Ishikawa (cell line): ENCODE results near the gene C16orf86.

Source experiments
- CEBPB ChIP-seq: IDR thresholded peaks from 2 replicates; pipeline ENCODE4 v1.6.1; 2012
- EGR1 ChIP-seq: IDR thresholded peaks from 2 replicates; pipeline ENCODE4 v1.6.1; 2012
- EP300 ChIP-seq: IDR thresholded peaks from 2 replicates; pipeline ENCODE4 v1.6.1; 2012; ENCODE audit warnings: borderline replicate concordance
- FOXM1 ChIP-seq: IDR thresholded peaks from 2 replicates; pipeline ENCODE4 v1.6.1; 2012; ENCODE audit warnings: low read depth, borderline replicate concordance
- MAX ChIP-seq: IDR thresholded peaks from 2 replicates; pipeline ENCODE4 v1.6.1; 2012
- RAD21 ChIP-seq: IDR thresholded peaks from 2 replicates; pipeline ENCODE4 v1.6.1; 2012; ENCODE audit warnings: low read depth
- REST ChIP-seq: IDR thresholded peaks from 2 replicates; pipeline ENCODE4 v1.6.1; 2012; ENCODE audit warnings: low read depth, mild to moderate bottlenecking
- TAF1 ChIP-seq: IDR thresholded peaks from 2 replicates; pipeline ENCODE4 v1.6.1; 2012; ENCODE audit warnings: low read depth, mild to moderate bottlenecking
- TCF12 ChIP-seq: IDR thresholded peaks from 2 replicates; pipeline ENCODE4 v1.6.1; 2012; ENCODE audit warnings: low read depth
- TEAD4 ChIP-seq: IDR thresholded peaks from 2 replicates; pipeline ENCODE4 v1.6.1; 2012
- USF1 ChIP-seq: IDR thresholded peaks from 2 replicates; pipeline ENCODE4 v1.6.1; 2012
- ZBTB7A ChIP-seq: IDR thresholded peaks from 2 replicates; pipeline ENCODE4 v1.6.1; 2012; ENCODE audit warnings: low read depth

GRCh38 chr16:67674851-67675578, 8.4 kb downstream of the C16orf86 start:
- no peak for TF ChIP-seq TCF12
- TF ChIP-seq FOXM1 = no peak
- TF ChIP-seq EP300 = no peak
- TF ChIP-seq REST = no peak
- TF ChIP-seq EGR1 = no peak
- no peak for TF ChIP-seq RAD21
- TF ChIP-seq USF1 = no peak
- no peak for TF ChIP-seq MAX
- TF ChIP-seq CEBPB = no peak
- no peak for TF ChIP-seq TEAD4
- TF ChIP-seq ZBTB7A = no peak
- TF ChIP-seq TAF1 = no peak
